Body of pancreas (tissue), 4 donors: ENCODE measurements around the gene SUN1. TPM values are rescaled to one million over a fixed set of nuclear protein-coding genes. Genes with fewer than 3 reads are reported as not detected.
A peak's percentile ranks its signal among the peaks of the same experiment; 100 is the strongest.

ENCODE experiments used
- ATAC-seq: fragments of 150-250 bp; one replicate; pipeline ENCODE4 v1.9.1; 2016
- DNase-seq, 4 donors: peaks; one replicate each; pipeline ENCODE4 v3.0.0-alpha.2; 2019
- H3K27ac ChIP-seq, 4 donors: fragments of 200-600 bp; sonication (generic); 1 replicate in 3 of 4; 2 replicates in 1 of 4; pipeline versions ENCODE4 v1.5.1 to v1.6.1; 2016 to 2019; ENCODE audit warnings: mild to moderate bottlenecking in 1 of 4, mixed read lengths in 1 of 4, moderate library complexity in 1 of 4
- H3K27me3 ChIP-seq, 2 donors: fragments of 200-600 bp; sonication (generic); one replicate each; pipeline ENCODE4 v1.6.0; 2016; ENCODE audit warnings: mild to moderate bottlenecking in 1 of 2
- H3K36me3 ChIP-seq, 2 donors: fragments of 200-600 bp; sonication (generic); replicated peaks in 1 of 2; 2 replicates each; pipeline ENCODE4 v1.5.1; 2016; ENCODE audit warnings: low read depth in 2 of 2; ENCODE audit not compliant: insufficient read depth in 1 of 2
- H3K4me1 ChIP-seq: fragments of 200-600 bp; sonication (generic); one replicate; pipeline ENCODE4 v1.6.0; 2016
- H3K4me3 ChIP-seq, 2 donors: fragments of 200-600 bp; sonication (generic); 1 replicate in 1 of 2; 2 replicates in 1 of 2; pipeline ENCODE4 v1.5.1; 2016 to 2019
- H3K9me3 ChIP-seq, 3 donors: fragments of 200-600 bp; sonication (generic); 1 replicate in 2 of 3; 2 replicates in 1 of 3; pipeline ENCODE4 v1.5.1; 2016
- CTCF ChIP-seq, 7 experiments: fragments of 450-650 bp in 4 of 7; fragments of 200-600 bp in 3 of 7; sonication (generic) in 3 of 7; IDR thresholded peaks; one replicate each; pipeline ENCODE4 v1.5.1; 2016 to 2019; ENCODE audit warnings: antibody characterized with exemption in 7 of 7
- POLR2A ChIP-seq, 3 donors: fragments of 450-650 bp; IDR thresholded peaks; one replicate each; pipeline ENCODE4 v1.6.1; 2016; ENCODE audit warnings: antibody characterized with exemption in 3 of 3, mild to moderate bottlenecking in 2 of 3
- WGBS, 2 donors: methylation state at CpG; one replicate each; pipeline ENCODE4 v1.1.5; 2017; 5-methylcytosine and 5-hydroxymethylcytosine counted together
- intact Hi-C: fragments of 100-400 bp; cut with DNase I; formaldehyde crosslinking; loops from one replicate; pipeline ENCODE4 v1.15.1; 2023
- total RNA-seq, 2 donors: library from RNA; depleted of rRNA; stranded (reverse); fragments of >200 nt; gene quantifications; one replicate each; pipeline ENCODE4 v1.1.0, GENCODE V29; 2016

The SUN1 gene
- total RNA-seq, 2 donors from 2014 or later: 75.8 to 122 TPM

- Histone ChIP-seq H3K4me3 (no peak overlapping the region), H3K4me1 (peaks cover 10% of the 10 kb centered on the region), H3K9me3 (no peaks in the 10 kb centered on the region), H3K36me3 (no peaks in the 10 kb centered on the region), H3K27me3 (no peaks in the 10 kb centered on the region), H3K27ac (peak overlapping the region in 2 of 4 donors; percentile 3 to 21)
- ATAC-seq (no peak), DNase-seq (no peak)
- intact Hi-C loops: no loop called here
- TF ChIP-seq CTCF (IDR thresholded peaks at IDR 0.05) (no peak), POLR2A (IDR thresholded peaks at IDR 0.05) (no peak)
- 87 to 94% methylated on average over 3 to 8 of the region's 16 CpGs for WGBS, 2 donors
These were observed 82.4 kb downstream of the SUN1 start for GRCh38 chr7:914521-915194.

- 91 to 95% methylated on average over 22 to 33 of the region's 43 CpGs for WGBS, 2 donors
- no peak for ATAC-seq
- H3K9me3 ChIP-seq: no peaks in the 10 kb centered on the region
- TF ChIP-seq CTCF (IDR thresholded peaks at IDR 0.05) (no peak), POLR2A (IDR thresholded peaks at IDR 0.05) (no peak)
- H3K4me1 ChIP-seq: peaks cover 10% of the 10 kb centered on the region
- DNase-seq: no peak
- H3K27ac ChIP-seq: no peak overlapping the region
- intact Hi-C loops: no loop called here
- no peaks in the 10 kb centered on the region for H3K27me3 ChIP-seq
- H3K4me3 ChIP-seq: no peak overlapping the region
- H3K36me3 ChIP-seq: no peaks in the 10 kb centered on the region
These were observed 83.3 kb downstream of the SUN1 start for GRCh38 chr7:915291-916218.

- WGBS, 2 donors: 43 to 74% methylated on average over 11 to 13 of the region's 17 CpGs
- Histone ChIP-seq H3K4me1 (peaks cover 10% of the 10 kb centered on the region), H3K36me3 (no peaks in the 10 kb centered on the region), H3K27ac (peak overlapping the region in 1 of 4 donors; percentile 24), H3K9me3 (no peaks in the 10 kb centered on the region), H3K4me3 (no peak overlapping the region), H3K27me3 (no peaks in the 10 kb centered on the region)
- DNase-seq (peak in 2 of 4 donors; percentile 32 to 43), ATAC-seq (no peak)
- intact Hi-C loops: no loop called here
- no peak for TF ChIP-seq POLR2A (IDR thresholded peaks at IDR 0.05)
- TF ChIP-seq CTCF (IDR thresholded peaks at IDR 0.05): no peak
These were observed 84.1 kb downstream of the SUN1 start for GRCh38 chr7:916291-916941.

GRCh38 chr7:917255-918117, 85.2 kb downstream of the SUN1 start:
- intact Hi-C loops: no loop called here
- no peaks in the 10 kb centered on the region for H3K36me3 ChIP-seq
- H3K4me3 ChIP-seq: no peak overlapping the region
- peaks cover 10% of the 10 kb centered on the region for H3K4me1 ChIP-seq
- H3K27ac ChIP-seq: no peak overlapping the region
- 76 to 87% methylated on average over 24 to 29 of the region's 33 CpGs for WGBS, 2 donors
- H3K27me3 ChIP-seq: no peaks in the 10 kb centered on the region
- TF ChIP-seq POLR2A (IDR thresholded peaks at IDR 0.05): no peak
- ATAC-seq (no peak), DNase-seq (peak in 1 of 4 donors; percentile 10)
- H3K9me3 ChIP-seq: no peaks in the 10 kb centered on the region
